NCI-H2081 treated with DMSO at 0.1 percent for 48 hours (cell line): ENCODE results near the gene CDKL5.

Experiments
- DNase-seq: peaks from one replicate; lab custom pipeline; 2025; lab: John Stamatoyannopoulos, UW

CDKL5 gene

DNA sequence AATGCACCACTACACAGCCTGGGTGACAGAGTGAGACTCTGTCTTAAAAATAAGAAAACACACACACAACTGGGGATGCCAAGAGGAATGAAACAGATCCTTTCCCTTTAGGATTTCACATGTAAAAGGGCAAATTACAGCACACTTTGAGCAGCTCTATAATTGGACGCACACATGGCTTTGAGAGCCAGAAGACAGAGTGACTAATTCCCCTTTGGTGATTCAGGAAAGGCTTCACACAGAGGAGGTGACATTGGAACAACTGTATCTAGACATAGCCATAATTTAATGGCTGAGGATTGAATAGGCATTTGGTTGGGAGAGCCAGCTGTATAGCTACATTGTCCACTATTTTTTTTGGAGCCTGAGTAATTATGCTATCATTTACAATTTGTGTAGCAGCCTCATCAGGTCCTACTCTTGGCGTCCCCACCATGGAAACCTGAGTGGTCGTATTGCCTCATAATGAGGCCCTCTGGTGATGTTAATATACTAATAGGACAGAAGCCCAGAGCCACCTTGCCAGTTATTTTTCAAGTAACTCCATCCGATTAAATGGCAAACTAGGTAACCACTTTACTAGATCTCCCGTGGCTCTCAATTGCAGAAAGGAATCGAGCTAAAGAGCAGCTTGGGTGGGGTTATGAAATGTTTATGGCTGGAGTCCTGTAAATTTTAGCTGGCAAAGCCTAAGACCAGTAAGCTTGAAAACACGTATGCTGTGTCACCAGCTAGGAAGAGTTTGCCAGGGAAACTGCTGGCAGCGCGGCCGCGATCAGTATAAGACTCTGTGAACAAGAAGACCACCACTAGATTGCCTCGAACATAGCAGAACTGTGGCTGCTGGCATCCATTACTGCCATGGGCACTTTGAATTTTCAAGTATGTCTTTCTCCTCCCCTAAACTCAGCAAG, 273.6 kb downstream of the CDKL5 start:
- DNase-seq, result no peak

DNA sequence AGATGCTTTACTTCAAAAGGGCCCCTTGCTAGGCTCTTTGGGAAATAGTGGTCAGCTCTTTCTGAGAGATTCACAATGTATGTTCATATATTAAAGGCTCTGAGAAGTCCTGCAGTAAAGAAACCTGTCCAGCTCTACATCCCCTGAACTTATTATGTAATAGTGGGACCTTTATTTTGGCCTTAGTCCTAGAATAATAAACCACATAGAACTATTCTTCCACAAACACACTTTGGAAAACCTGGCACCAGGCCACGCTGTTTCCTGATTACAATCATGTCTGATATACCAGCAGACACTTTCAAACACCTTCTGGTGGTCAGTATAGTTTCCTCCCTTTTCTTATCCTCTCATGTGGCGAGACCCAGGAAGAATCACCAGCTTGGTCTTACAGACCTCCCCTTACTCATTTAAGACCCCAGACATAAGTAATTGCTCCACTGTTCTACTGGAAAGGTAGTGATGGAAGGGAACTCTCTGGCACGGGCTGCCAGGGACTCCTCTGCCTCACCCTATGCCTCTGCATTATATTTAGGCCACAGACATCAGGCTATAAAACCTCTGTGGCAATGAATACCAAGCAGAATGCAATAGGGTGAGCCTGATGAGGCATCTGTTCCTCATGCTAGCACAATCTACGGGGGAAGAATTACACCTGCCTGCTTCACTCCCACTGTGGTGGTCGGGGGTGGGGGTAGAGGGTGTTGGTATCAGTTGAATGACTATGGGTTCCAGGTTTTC, 276.4 kb downstream of the CDKL5 start:
- no peak for DNase-seq

DNA sequence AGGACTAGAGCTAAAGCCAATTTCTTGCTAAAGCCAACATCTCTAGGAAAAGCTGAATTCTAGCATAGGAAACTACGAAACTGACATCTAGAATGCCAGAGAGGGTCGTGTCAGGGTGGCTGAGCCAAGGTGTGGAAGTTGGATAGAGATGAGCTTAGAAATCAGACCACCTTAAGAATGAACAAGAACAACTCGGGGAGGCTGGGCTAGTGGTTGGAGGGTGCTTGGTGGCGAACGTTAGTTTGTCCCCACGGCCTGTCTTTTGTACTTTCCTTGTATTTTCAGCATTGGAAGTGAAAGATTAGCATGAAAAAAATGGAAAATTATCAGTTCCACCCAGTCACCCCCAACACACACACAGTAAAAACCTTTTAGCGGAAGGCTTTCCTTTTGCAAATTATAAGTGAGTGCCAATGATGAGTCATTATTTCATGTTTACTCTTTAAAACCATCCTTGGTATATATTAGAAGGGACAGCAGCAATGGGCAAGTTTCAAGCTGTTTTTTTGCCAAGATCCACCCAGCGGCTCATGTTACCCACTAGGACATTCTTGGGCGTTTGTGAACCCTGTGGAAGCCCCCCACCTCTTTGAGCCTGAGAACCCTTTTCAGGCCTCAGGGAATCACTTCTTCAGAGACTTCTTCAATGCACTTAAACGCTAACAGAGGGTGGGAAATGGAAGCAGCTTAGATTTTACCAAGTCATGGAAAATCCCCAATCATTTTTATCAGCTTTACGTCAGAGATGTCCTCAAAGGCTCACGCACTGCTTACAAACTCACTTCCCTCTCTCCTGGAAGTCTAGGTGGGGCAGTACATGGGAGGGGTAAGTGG, 277.2 kb downstream of the CDKL5 start:
- DNase-seq, result no peak
